OCI-LY1 (cell line): ENCODE results near the gene CSRNP2.

ENCODE experiments used
- CTCF ChIP-seq: fragments of 200-600 bp; sonication (generic), shearing (Covaris generic); IDR thresholded peaks from 2 replicates; pipeline ENCODE4 v1.5.1; 2017; ENCODE audit warnings: mild to moderate bottlenecking, antibody characterized with exemption, low read length, moderate library complexity, mixed read lengths
- EZH2 ChIP-seq: fragments of 200-600 bp; sonication (generic), shearing (Covaris generic); IDR thresholded peaks from 2 replicates; pipeline ENCODE4 v1.8.0; 2017; ENCODE audit warnings: borderline replicate concordance, mixed run types, mild to moderate bottlenecking, antibody characterized with exemption, low read length, moderate library complexity, mixed read lengths

GRCh38 chr12:51025836-51026638 lies 57.4 kb downstream of the CSRNP2 start, which contains the start of gene SLC11A2:
- no peak for TF ChIP-seq EZH2
- no peak; the same call in 1 of the 2 replicates for TF ChIP-seq CTCF
